Central memory CD4-positive, alpha-beta T cell (primary cell): ENCODE results near the gene KRTAP10-10.

Experiments
- DNase-seq: peaks from one replicate; pipeline ENCODE4 v3.0.0; 2022

Gene KRTAP10-10

GRCh38 chr21:44686000-44686781 is 49.0 kb downstream of the KRTAP10-10 start:
- DNase-seq: no peak

- DNase-seq: no peak
Observed at GRCh38 chr21:44686843-44687561, 49.8 kb downstream of the KRTAP10-10 start.

DNA sequence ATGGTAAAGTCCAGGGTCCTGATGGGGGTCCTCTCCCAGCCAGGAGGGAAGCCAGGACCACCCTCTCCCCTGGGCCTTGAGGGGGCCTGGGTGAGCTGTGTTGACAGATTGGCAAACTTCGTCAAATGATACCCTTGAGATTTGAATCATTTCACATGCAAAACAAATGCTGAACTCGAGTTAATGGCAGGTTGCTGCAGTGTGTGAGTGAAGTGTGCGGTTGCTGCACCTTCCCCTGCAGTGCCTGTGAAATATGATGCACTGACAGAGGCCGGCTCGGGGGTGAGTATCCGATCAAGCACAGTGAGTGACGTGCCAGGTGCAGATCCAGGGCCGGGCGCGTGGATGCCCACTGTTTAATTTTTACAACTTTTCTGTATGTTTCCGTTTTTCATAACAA is 50.5 kb downstream of the KRTAP10-10 start:
- DNase-seq: no peak
